C4-2B (cell line): ENCODE results near the gene LRRC47.

Experiments
- H3K27ac ChIP-seq: fragments of 450-650 bp; 2 replicates; pipeline ENCODE4 v1.5.1; 2017
- CTCF ChIP-seq: fragments of 450-650 bp; conservative IDR thresholded peaks from 2 replicates; pipeline ENCODE4 v1.5.1; 2017; ENCODE audit warnings: mild to moderate bottlenecking
- ZFX ChIP-seq: fragments of 450-650 bp; IDR thresholded peaks from 2 replicates; pipeline ENCODE4 v1.6.1; 2017

LRRC47 gene

GRCh38 chr1:3763351-3764125 is 32.8 kb downstream of the LRRC47 start:
- H3K27ac ChIP-seq = no peak overlapping the region
- TF ChIP-seq ZFX (no peak), CTCF (no peak)

- no peak overlapping the region for H3K27ac ChIP-seq
- TF ChIP-seq ZFX (no peak), CTCF (no peak)
These were observed 33.4 kb downstream of the LRRC47 start for GRCh38 chr1:3762873-3763228.

GRCh38 chr1:3762151-3762872 is 34.0 kb downstream of the LRRC47 start:
- TF ChIP-seq CTCF = no peak
- TF ChIP-seq ZFX = no peak
- H3K27ac ChIP-seq = no peak overlapping the region

- no peak overlapping the region for H3K27ac ChIP-seq
- TF ChIP-seq CTCF = no peak
These were observed 34.8 kb downstream of the LRRC47 start for GRCh38 chr1:3761296-3762010.

- TF ChIP-seq ZFX (no peak), CTCF (no peak)
These were observed 36.5 kb downstream of the LRRC47 start for GRCh38 chr1:3759796-3760195.

GRCh38 chr1:3759164-3759563 is 37.1 kb downstream of the LRRC47 start:
- H3K27ac ChIP-seq = no peak overlapping the region
- TF ChIP-seq CTCF = no peak
- TF ChIP-seq ZFX = no peak

More at GRCh38 chr1:3759796-3760195, 36.5 kb downstream of the LRRC47 start:
- no peak overlapping the region for H3K27ac ChIP-seq

- H3K27ac ChIP-seq = no peak overlapping the region
- TF ChIP-seq ZFX (no peak), CTCF (no peak)
These were observed 39.9 kb downstream of the LRRC47 start for GRCh38 chr1:3756394-3756793.
